ENCODE results near the gene CHST14. TPM values are rescaled to one million over a fixed set of nuclear protein-coding genes. Genes with fewer than 3 reads are reported as not detected.

CHST14 gene
- total RNA-seq, 1 donor from 2014 or later, result 45.7 TPM

DNA sequence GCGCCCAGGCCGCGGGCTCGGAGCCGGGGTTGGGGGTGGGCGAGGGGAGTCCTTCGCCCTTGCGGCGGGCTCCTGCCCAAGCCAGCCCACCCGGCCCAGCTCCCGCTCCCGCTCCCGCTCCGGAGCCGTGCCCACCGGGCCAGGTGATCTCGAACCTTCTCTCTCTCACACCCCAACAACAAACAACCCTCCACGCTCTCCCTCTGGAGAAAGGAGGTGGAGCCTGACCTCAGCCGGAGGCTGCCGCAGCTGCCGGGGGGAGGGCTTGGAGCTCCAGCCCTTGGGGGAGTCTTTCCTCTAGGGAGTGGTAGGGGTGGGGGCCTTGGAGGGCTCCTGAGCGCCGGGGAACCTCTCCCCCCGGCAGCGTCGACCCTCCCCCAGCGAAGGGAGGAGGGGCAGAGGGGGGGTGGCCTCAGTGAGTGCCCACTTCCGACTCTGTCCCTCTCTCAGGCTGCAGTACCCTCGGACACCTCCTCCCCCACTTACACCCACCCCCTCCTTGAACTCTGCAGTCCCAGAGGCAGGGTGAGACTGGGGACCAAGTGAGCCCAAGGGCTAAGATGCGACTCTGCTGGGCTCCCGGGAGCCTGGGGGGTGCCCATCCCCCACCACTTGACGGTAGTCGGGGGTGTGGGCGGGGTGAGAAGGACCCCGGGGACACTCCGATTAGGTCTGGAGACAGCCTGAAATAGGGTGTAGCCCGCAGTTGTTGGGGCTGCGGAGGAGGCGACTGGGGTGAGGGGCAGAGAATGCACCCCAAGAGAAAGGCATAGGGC lies 34.5 kb upstream of the CHST14 start:
- Mint-ChIP-seq H3K4me3 (ENCODE audit: unreplicated experiment) (peak overlapping the region; percentile 68), H3K27me3 (ENCODE audit: low read depth) (peaks cover 22% of the 10 kb centered on the region), H3K36me3 (ENCODE audit: low read depth) (no peaks in the 10 kb centered on the region), H3K9me3 (ENCODE audit: low read depth) (no peaks in the 10 kb centered on the region), H3K27ac (ENCODE audit: unreplicated experiment) (no peak overlapping the region), H3K4me1 (ENCODE audit: low read depth) (peaks cover 42% of the 10 kb centered on the region)
- TF ChIP-seq, protein P1, sequence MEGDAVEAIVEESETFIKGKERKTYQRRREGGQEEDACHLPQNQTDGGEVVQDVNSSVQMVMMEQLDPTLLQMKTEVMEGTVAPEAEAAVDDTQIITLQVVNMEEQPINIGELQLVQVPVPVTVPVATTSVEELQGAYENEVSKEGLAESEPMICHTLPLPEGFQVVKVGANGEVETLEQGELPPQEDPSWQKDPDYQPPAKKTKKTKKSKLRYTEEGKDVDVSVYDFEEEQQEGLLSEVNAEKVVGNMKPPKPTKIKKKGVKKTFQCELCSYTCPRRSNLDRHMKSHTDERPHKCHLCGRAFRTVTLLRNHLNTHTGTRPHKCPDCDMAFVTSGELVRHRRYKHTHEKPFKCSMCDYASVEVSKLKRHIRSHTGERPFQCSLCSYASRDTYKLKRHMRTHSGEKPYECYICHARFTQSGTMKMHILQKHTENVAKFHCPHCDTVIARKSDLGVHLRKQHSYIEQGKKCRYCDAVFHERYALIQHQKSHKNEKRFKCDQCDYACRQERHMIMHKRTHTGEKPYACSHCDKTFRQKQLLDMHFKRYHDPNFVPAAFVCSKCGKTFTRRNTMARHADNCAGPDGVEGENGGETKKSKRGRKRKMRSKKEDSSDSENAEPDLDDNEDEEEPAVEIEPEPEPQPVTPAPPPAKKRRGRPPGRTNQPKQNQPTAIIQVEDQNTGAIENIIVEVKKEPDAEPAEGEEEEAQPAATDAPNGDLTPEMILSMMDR (IDR thresholded peaks at IDR 0.05), result no peak
- DNase-seq (ENCODE audit: low spot score), result no peak

DNA sequence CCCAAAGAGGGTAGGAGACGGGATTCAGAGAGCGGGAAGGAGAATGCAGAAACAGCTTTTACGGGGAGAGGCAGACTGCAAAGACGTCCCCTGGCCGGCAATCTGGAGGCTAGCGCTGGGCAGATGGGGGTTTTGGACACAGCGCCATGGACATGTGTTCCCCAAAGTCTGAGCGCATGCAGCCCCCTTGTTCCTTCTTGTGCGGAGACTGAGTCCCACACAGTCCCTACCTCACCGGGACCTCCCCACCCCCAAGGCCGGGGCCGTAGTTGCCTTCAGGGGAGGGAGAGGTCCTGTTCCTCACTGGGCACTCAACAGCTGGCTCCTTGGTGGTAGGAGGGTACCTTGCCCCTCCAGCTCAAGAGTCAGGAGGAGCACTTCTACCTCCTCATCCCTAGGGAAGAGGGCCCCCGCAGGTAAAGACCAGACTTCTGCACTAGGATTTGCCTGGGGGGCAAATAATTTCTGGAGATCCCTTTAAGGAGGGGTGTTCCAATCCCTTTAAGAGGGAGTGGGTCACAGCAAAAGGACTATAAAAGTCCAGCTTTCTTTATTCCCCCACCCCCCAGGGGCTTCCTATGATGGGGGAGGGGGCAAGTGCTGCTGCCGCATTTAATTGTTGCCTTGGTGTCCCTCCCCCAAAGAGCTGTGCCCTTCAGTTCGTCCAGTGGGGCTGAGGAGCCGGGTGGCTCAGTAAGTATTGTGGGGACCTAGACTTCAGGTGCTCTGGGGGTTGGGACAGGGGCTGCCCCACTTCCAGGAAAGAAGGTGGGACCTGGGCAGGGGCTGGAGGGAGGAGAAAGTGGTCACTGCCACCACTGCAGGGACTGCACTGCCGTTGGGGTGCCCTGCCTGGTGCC lies 33.7 kb upstream of the CHST14 start:
- TF ChIP-seq, protein P1 (IDR thresholded peaks at IDR 0.05), result no peak
- H3K27me3 Mint-ChIP-seq (ENCODE audit: low read depth), result peaks cover 22% of the 10 kb centered on the region

DNA sequence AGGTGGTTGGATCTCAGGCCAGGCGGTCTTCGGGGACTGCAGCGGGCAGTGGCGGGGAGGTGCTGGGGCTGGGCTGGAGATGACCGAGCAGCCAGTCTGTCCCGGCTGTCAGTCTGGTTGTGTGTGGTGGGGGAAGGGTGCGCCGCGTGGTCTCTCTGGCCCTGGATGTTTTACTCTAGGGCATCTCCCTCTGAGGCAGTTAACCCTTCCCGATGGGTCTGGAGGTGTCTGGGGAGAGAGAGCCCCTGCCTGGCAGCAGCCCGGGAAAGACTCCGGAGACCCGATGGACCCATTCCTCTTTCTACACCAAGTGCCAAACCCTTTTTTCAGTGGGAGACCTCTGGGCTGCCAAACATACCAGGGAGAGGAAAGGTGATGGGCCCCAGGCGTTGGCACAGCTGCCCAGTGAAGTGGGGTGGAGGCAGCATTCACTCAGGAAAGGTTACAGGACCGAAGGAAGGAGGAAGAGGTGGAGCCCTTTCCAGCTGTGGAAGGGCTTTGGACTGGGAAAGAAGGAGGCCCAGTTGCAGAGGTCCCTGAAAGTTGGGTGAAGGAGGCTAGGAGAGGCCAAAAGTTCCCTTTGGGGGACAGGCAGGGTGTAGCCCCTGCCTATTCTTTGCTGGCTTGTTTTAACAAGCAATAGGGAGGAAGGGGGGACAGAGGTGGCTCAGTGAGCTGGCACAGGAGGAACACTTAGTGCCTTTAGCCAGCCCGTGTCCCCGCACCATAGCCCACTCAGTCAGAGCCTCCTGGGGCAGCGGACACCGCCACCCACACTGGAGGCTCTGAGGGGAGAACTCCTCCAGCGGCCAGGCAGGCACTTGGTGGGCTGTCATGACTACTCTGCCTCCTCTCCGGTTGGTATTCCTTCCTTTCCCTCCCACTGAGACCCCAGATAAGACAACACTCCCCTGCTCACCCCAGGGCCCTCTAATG lies 32.8 kb upstream of the CHST14 start:
- peak overlapping the region; percentile 35 for H3K4me3 Mint-ChIP-seq (ENCODE audit: unreplicated experiment)

More for the DNA sequence above, 33.7 kb upstream of the CHST14 start:
- no peaks in the 10 kb centered on the region for H3K36me3 Mint-ChIP-seq (ENCODE audit: low read depth)
- H3K27ac Mint-ChIP-seq (ENCODE audit: unreplicated experiment), result no peak overlapping the region
- peak overlapping the region; percentile 68 for H3K4me3 Mint-ChIP-seq (ENCODE audit: unreplicated experiment)
- H3K9me3 Mint-ChIP-seq (ENCODE audit: low read depth), result no peaks in the 10 kb centered on the region
- peaks cover 42% of the 10 kb centered on the region for H3K4me1 Mint-ChIP-seq (ENCODE audit: low read depth)
- DNase-seq (ENCODE audit: low spot score), result no peak

DNA sequence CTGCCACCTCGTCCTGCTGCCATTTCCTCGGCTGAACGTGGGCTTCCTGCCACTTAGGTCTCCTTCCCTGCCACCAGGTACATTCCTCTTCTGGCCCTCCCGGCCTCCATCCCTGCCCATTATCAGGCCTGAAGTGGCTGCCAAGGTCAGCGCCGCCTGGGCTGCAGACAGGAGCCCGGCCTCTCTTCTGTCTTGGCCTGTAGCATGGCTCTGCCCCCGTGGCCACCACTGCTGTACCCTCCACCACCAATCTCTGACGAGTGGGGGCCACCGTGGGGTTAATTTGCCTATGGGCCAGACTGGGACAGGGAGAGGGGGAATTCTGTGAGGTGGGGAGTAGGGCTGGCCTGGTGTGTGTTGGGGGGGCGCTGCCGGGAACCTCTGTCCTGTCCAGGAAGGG lies 32.1 kb upstream of the CHST14 start:
- Mint-ChIP-seq H3K9me3 (ENCODE audit: low read depth) (no peaks in the 10 kb centered on the region), H3K27me3 (ENCODE audit: low read depth) (peaks cover 21% of the 10 kb centered on the region), H3K4me1 (ENCODE audit: low read depth) (peaks cover 57% of the 10 kb centered on the region), H3K36me3 (ENCODE audit: low read depth) (no peaks in the 10 kb centered on the region), H3K27ac (ENCODE audit: unreplicated experiment) (peak overlapping the region; percentile 22), H3K4me3 (ENCODE audit: unreplicated experiment) (no peak overlapping the region)
- TF ChIP-seq, protein P1 (IDR thresholded peaks at IDR 0.05), result no peak
- DNase-seq (ENCODE audit: low spot score), result no peak

More for the DNA sequence above, 32.8 kb upstream of the CHST14 start:
- Mint-ChIP-seq H3K36me3 (ENCODE audit: low read depth) (no peaks in the 10 kb centered on the region), H3K27ac (ENCODE audit: unreplicated experiment) (no peak overlapping the region), H3K4me1 (ENCODE audit: low read depth) (peaks cover 50% of the 10 kb centered on the region), H3K27me3 (ENCODE audit: low read depth) (peaks cover 22% of the 10 kb centered on the region), H3K9me3 (ENCODE audit: low read depth) (no peaks in the 10 kb centered on the region)
- TF ChIP-seq, protein P1 (IDR thresholded peaks at IDR 0.05), result no peak
- DNase-seq (ENCODE audit: low spot score), result no peak

Measured in chondrocyte (in vitro differentiated cells).